Measurements from ENCODE around the gene F2RL1. TPM values are rescaled to one million over a fixed set of nuclear protein-coding genes. Genes with fewer than 3 reads are reported as not detected.
A peak's percentile ranks its signal among the peaks of the same experiment; 100 is the strongest.

F2RL1 gene
- total and polyA plus RNA-seq, 11 donors: 0.80 to 6.6 (median 1.6) TPM

DNA sequence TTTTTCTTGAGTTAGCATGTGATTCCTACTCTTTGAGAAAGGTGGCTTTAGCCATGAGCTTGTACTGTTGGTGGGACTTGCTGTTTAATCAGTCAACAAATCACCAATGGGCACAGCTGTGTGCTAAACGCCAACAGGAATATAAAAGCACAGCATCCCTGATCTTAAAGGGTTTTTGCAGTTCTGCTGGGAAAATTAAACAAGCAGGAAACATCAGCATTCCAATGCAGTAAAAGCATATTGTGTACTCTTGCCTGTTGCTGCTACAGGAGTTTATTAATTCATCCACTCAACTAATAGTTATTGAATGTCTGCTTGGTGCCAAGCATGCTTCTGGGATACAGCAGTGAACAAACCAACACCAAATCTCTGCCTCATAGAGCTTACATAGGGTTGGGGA, 27.4 kb upstream of the F2RL1 start:
- ATAC-seq (no peak), DNase-seq (no peak)
- Histone ChIP-seq H3K4me3 (no peak overlapping the region), H3K9me3 (no peaks in the 10 kb centered on the region), H3K4me1 (peaks cover 4 to 54% (median 23%) of the 10 kb centered on the region in 12 donors), H3K27ac (peak overlapping the region; percentile 56 to 85 (median 72)), H3K36me3 (no peaks in the 10 kb centered on the region), H3K27me3 (no peaks in the 10 kb centered on the region)
- no peak for TF ChIP-seq POLR2A (IDR thresholded peaks at IDR 0.05)
- TF ChIP-seq, protein P1, sequence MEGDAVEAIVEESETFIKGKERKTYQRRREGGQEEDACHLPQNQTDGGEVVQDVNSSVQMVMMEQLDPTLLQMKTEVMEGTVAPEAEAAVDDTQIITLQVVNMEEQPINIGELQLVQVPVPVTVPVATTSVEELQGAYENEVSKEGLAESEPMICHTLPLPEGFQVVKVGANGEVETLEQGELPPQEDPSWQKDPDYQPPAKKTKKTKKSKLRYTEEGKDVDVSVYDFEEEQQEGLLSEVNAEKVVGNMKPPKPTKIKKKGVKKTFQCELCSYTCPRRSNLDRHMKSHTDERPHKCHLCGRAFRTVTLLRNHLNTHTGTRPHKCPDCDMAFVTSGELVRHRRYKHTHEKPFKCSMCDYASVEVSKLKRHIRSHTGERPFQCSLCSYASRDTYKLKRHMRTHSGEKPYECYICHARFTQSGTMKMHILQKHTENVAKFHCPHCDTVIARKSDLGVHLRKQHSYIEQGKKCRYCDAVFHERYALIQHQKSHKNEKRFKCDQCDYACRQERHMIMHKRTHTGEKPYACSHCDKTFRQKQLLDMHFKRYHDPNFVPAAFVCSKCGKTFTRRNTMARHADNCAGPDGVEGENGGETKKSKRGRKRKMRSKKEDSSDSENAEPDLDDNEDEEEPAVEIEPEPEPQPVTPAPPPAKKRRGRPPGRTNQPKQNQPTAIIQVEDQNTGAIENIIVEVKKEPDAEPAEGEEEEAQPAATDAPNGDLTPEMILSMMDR (IDR thresholded peaks at IDR 0.05): no peak
- 76 to 87% (median 83%) methylated on average over 1 of the region's 1 CpG for WGBS, 4 donors
- intact Hi-C loops (cut with DNase I): no loop called here

DNA sequence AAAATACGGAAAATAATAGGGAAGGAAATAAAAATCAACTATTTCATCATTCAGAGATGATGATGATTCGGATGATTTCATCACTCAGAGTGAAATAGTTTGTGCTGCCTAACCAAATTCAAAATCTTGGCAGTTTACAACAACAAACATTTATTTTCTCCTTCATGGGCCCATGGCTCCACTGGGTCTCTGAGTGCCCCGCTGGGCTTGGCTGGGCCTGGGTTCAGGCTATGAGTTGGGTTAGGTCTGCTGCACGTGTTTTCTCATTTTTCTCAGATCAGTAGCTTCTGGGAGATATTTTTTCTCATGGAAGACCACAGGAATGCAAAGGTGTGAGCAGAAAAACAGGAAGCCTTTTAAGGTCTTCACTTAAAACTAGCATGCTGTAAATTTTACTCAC, 24.0 kb upstream of the F2RL1 start:
- Histone ChIP-seq H3K4me1 (peaks cover 0 to 29% (median 11%) of the 10 kb centered on the region in 12 donors), H3K4me3 (no peak overlapping the region), H3K36me3 (no peaks in the 10 kb centered on the region), H3K27ac (no peak overlapping the region), H3K9me3 (no peaks in the 10 kb centered on the region), H3K27me3 (no peaks in the 10 kb centered on the region)
- TF ChIP-seq, protein P1 (IDR thresholded peaks at IDR 0.05): no peak
- TF ChIP-seq POLR2A (IDR thresholded peaks at IDR 0.05): no peak
- WGBS, 4 donors: 78 to 86% (median 83%) methylated on average over 4 of the region's 4 CpGs
- DNase-seq: no peak
- intact Hi-C loops (cut with DNase I): no loop called here
- no peak for ATAC-seq

DNA sequence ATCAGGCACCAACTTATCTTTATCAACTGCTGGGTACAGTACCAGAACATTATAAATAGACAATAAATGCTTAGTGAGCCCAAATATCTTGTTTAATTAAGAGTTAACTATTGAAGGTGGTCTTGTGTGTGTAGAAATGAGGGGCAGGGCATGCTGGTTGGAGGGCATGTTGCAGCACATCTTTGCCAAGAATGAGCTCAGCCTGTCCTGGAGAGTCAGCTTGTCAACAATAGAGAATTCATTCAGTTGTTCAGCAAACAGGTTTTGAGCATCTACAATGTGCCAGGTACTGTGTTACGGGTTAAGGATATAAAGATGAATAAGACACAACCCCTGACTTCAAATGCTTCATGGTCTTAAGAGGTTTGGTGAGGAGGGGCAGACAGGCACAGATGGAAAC, 19.2 kb upstream of the F2RL1 start:
- no peak overlapping the region for H3K27ac ChIP-seq
- WGBS, 4 donors: 96 to 97% (median 97%) methylated on average over 1 of the region's 1 CpG
- H3K9me3 ChIP-seq: no peaks in the 10 kb centered on the region
- H3K27me3 ChIP-seq: no peaks in the 10 kb centered on the region
- peaks cover 0 to 16% (median 2%) of the 10 kb centered on the region in 12 donors for H3K4me1 ChIP-seq
- intact Hi-C loops (cut with DNase I): no loop called here
- DNase-seq (no peak), ATAC-seq (no peak)
- no peaks in the 10 kb centered on the region for H3K36me3 ChIP-seq
- no peak for TF ChIP-seq POLR2A (IDR thresholded peaks at IDR 0.05)
- TF ChIP-seq, protein P1 (IDR thresholded peaks at IDR 0.05): no peak
- H3K4me3 ChIP-seq: no peak overlapping the region

DNA sequence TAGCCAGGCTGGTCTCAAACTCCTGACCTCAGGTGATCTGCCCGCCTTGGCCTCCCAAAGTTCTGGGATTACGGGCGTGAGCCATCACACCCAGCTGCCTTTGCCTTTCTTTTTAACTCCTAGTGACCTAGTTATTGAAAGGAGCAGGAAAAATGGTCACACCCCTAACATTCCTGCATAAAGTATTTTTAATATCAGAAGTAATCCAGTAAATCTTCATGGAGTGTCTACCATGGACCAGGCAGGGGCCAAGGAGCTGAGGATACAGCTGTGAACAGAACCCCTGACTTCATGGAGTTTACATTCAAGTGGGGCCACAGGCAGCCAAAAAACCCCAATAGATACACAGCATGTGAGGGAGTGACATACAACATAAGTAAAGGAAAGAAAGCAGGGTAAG, 18.3 kb upstream of the F2RL1 start:
- 91 to 97% (median 95%) methylated on average over 3 of the region's 3 CpGs for WGBS, 4 donors
- DNase-seq: no peak
- Histone ChIP-seq H3K9me3 (no peaks in the 10 kb centered on the region), H3K4me1 (peaks cover 0 to 16% (median 2%) of the 10 kb centered on the region in 12 donors), H3K36me3 (no peaks in the 10 kb centered on the region), H3K27me3 (no peaks in the 10 kb centered on the region), H3K27ac (peak overlapping the region in 9 of 12 donors; percentile 23 to 72 (median 47)), H3K4me3 (no peak overlapping the region)
- TF ChIP-seq, protein P1 (IDR thresholded peaks at IDR 0.05): no peak
- TF ChIP-seq POLR2A (IDR thresholded peaks at IDR 0.05): no peak
- intact Hi-C loops (cut with DNase I): no loop called here
- no peak for ATAC-seq
